H1 (cell line): Measurements from ENCODE around the gene VPS18. TPM values are rescaled to one million over a fixed set of nuclear protein-coding genes. Genes with fewer than 3 reads are reported as not detected.
A peak's percentile ranks its signal among the peaks of the same experiment; 100 is the strongest.

Experiments
- CHD1 ChIP-seq: IDR thresholded peaks from 2 replicates; pipeline ENCODE4 v1.6.1; 2012; ENCODE audit warnings: low read depth, low read length, improper control_type of control experiment
- CHD2 ChIP-seq: IDR thresholded peaks from 2 replicates; pipeline ENCODE4 v1.6.1; 2012; ENCODE audit warnings: low read length, improper control_type of control experiment
- E2F6 ChIP-seq: IDR thresholded peaks from 2 replicates; pipeline ENCODE4 v1.6.1; 2012; ENCODE audit warnings: inconsistent platforms
- EP300 ChIP-seq, 2 experiments: IDR thresholded peaks; 1 replicate in 1 of 2; 2 replicates in 1 of 2; pipeline ENCODE4 v1.6.1; 2011 to 2012; ENCODE audit warnings: low read depth in 2 of 2, low read length in 2 of 2, mild to moderate bottlenecking in 2 of 2, borderline replicate concordance in 1 of 2, inconsistent platforms in 1 of 2, moderate library complexity in 1 of 2
- EZH2 ChIP-seq: fragments of 200-600 bp; sonication (generic); IDR thresholded peaks from 2 replicates; pipeline ENCODE4 v1.7.1; 2012; ENCODE audit warnings: low read depth, mild to moderate bottlenecking, moderate library complexity, low read length, inconsistent platforms; ENCODE audit not compliant: severe bottlenecking
- GABPA ChIP-seq: IDR thresholded peaks from 2 replicates; pipeline ENCODE4 v1.6.1; 2011; ENCODE audit warnings: mild to moderate bottlenecking, low read length, moderate library complexity, borderline replicate concordance; ENCODE audit not compliant: insufficient read depth
- JUN ChIP-seq: IDR thresholded peaks from 2 replicates; pipeline ENCODE4 v1.6.1; 2011; ENCODE audit warnings: low read depth, mild to moderate bottlenecking, improper control_type of control experiment, low read length
- NANOG ChIP-seq: IDR thresholded peaks from 2 replicates; pipeline ENCODE4 v1.6.1; 2011; ENCODE audit warnings: low read length, low read depth, mild to moderate bottlenecking, inconsistent platforms; ENCODE audit not compliant: insufficient read depth, poor library complexity, severe bottlenecking
- PHF8 ChIP-seq: fragments of 200-600 bp; sonication (generic); conservative IDR thresholded peaks from 2 replicates; pipeline ENCODE4 v1.7.1; 2012; ENCODE audit warnings: low read depth, mild to moderate bottlenecking, inconsistent platforms, low read length, moderate library complexity
- RFX5 ChIP-seq: IDR thresholded peaks from 2 replicates; pipeline ENCODE4 v1.6.1; 2011; ENCODE audit warnings: low read depth, low read length, improper control_type of control experiment, borderline replicate concordance
- RXRA ChIP-seq: IDR thresholded peaks from 2 replicates; pipeline ENCODE4 v1.6.1; 2011; ENCODE audit warnings: low read depth, mild to moderate bottlenecking, low read length, moderate library complexity; ENCODE audit not compliant: insufficient read depth
- SAP30 ChIP-seq: fragments of 300-600 bp; sonication (generic); IDR thresholded peaks from 2 replicates; pipeline ENCODE4 v1.7.1; 2012; ENCODE audit warnings: low read length, moderate library complexity, mild to moderate bottlenecking, inconsistent platforms; ENCODE audit not compliant: insufficient read depth, insufficient replicate concordance
- SIX5 ChIP-seq: IDR thresholded peaks from 2 replicates; pipeline ENCODE4 v1.6.1; 2011; ENCODE audit warnings: mild to moderate bottlenecking, low read depth, low read length
- TAF1 ChIP-seq: IDR thresholded peaks from 2 replicates; pipeline ENCODE4 v1.6.1; 2011; ENCODE audit warnings: mild to moderate bottlenecking, low read depth, low read length
- TAF7 ChIP-seq: optimal IDR thresholded peaks from 2 replicates; pipeline ENCODE3; 2011; ENCODE audit warnings: low read depth, mild to moderate bottlenecking, inconsistent platforms, low read length, moderate library complexity, borderline replicate concordance
- YY1 ChIP-seq: IDR thresholded peaks from 2 replicates; pipeline ENCODE4 v1.6.1; 2011; ENCODE audit warnings: low read depth, mild to moderate bottlenecking, low read length
- polyA plus RNA-seq, 7 experiments: library from polyadenylated mRNA; depleted of rRNA in 3 of 7; stranded (reverse) in 5 of 7; unstranded in 2 of 7; fragments of >200 nt in 5 of 7; fragments of 200-250 nt in 2 of 7; gene quantifications; 1 replicate in 5 of 7; 2 replicates in 1 of 7; 4 replicates in 1 of 7; pipeline versions ENCODE4 v1.2.1 to v1.2.3, GENCODE V29; 2011 to 2013; ENCODE audit warnings: missing spikeins in 2 of 7, mixed read lengths in 2 of 7
- total RNA-seq: library from RNA; stranded (reverse); fragmentation: NEBNext Ultra II Directional; extraction: Animal tissue kit (Norgen Biotek cat#: 25700); gene quantifications from 2 replicates; pipeline ENCODE4 v1.2.1, GENCODE V29; 2021
- TF ChIP-seq, protein P1 (sequence below), 3 experiments: IDR thresholded peaks; 1 replicate in 2 of 3; 2 replicates in 1 of 3; pipeline versions ENCODE4 v1.5.1 to v1.6.1; 2011; ENCODE audit warnings: low read length in 3 of 3, mild to moderate bottlenecking in 3 of 3, inconsistent platforms in 2 of 3, low read depth in 1 of 3, moderate library complexity in 1 of 3; ENCODE audit not compliant: insufficient read depth in 1 of 3; ENCODE audit errors: control extremely low read depth in 1 of 3
- TF ChIP-seq, protein P2 (sequence below): IDR thresholded peaks from 2 replicates; pipeline ENCODE4 v1.6.1; 2012; ENCODE audit warnings: low read length, inconsistent platforms

Gene VPS18
- total and polyA plus RNA-seq, 2 of the 8 experiments (the other 6 are each of a cell fraction or from before 2014, with no cell fraction given), result 28.9 to 32.7 TPM

DNA sequence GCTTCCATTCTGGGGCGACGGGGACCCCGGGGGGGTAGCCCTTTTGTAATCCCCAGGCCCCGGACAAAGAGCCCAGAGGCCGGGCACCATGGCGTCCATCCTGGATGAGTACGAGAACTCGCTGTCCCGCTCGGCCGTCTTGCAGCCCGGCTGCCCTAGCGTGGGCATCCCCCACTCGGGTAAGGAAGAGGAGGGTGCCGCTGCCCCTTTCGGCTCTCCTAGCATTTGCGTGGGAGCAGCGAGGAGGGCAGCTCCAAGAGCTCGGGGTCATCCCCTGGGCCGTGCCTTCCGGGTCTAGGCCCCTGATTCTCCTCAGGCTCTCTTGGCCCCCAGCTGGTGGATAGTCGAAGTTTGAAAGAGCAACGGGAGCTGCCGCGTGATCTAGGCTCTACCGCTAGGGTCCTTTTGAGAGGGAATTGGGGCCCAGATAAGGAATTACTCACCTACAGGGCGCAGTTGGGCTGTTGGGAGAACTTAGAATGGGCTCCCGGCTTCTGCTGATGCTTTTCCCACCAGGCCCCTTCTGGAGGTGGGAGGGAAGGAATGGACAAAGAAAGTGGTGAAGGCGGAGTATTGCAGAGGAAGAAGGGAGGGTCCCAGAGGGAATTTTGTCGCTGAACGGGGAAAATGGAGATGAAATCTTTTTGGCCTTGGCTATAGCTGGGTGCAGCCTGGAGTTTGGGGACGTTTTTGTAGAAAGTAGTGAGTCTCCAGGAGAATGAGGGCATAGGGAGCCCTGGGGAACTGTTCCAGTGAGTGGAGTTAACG lies 615 bp downstream of the VPS18 start (continued):
- TF ChIP-seq GABPA (no peak), PHF8 (peak; percentile 80), NANOG (no peak), CHD2 (peak; percentile 33; the same call in 1 of the 2 replicates), SIX5 (no peak), RXRA (no peak), TAF1 (peak; percentile 63; the same call in 1 of the 2 replicates), JUN (no peak), YY1 (no peak), EZH2 (no peak), SAP30 (no peak), EP300 (IDR thresholded peaks at IDR 0.05; ENCODE audit: borderline replicate concordance in 1 of 2, low read depth in 2 of 2, low read length in 2 of 2) (no peak), E2F6 (peak; percentile 65), CHD1 (no peak), RFX5 (no peak), TAF7 (peak; percentile 74)
- TF ChIP-seq, protein P1, sequence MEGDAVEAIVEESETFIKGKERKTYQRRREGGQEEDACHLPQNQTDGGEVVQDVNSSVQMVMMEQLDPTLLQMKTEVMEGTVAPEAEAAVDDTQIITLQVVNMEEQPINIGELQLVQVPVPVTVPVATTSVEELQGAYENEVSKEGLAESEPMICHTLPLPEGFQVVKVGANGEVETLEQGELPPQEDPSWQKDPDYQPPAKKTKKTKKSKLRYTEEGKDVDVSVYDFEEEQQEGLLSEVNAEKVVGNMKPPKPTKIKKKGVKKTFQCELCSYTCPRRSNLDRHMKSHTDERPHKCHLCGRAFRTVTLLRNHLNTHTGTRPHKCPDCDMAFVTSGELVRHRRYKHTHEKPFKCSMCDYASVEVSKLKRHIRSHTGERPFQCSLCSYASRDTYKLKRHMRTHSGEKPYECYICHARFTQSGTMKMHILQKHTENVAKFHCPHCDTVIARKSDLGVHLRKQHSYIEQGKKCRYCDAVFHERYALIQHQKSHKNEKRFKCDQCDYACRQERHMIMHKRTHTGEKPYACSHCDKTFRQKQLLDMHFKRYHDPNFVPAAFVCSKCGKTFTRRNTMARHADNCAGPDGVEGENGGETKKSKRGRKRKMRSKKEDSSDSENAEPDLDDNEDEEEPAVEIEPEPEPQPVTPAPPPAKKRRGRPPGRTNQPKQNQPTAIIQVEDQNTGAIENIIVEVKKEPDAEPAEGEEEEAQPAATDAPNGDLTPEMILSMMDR (IDR thresholded peaks at IDR 0.05; ENCODE audit: control extremely low read depth in 1 of 3, insufficient read depth in 1 of 3, low read depth in 1 of 3, low read length in 3 of 3), result peak; percentile 55 to 96 (median 62)
- TF ChIP-seq, protein P2, sequence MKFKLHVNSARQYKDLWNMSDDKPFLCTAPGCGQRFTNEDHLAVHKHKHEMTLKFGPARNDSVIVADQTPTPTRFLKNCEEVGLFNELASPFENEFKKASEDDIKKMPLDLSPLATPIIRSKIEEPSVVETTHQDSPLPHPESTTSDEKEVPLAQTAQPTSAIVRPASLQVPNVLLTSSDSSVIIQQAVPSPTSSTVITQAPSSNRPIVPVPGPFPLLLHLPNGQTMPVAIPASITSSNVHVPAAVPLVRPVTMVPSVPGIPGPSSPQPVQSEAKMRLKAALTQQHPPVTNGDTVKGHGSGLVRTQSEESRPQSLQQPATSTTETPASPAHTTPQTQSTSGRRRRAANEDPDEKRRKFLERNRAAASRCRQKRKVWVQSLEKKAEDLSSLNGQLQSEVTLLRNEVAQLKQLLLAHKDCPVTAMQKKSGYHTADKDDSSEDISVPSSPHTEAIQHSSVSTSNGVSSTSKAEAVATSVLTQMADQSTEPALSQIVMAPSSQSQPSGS, result 0 out of 2 replicates have a peak, but pooled peaks have one; percentile 37
